Progenitor cell of endocrine pancreas (in vitro differentiated cells): Measurements from ENCODE around the gene UBASH3B. TPM values are rescaled to one million over a fixed set of nuclear protein-coding genes. Genes with fewer than 3 reads are reported as not detected.

Experiments
- DNase-seq: peaks from one replicate; pipeline ENCODE4 v3.0.0; 2021; ENCODE audit warnings: low spot score; ENCODE audit not compliant: unreplicated experiment
- H3K27ac Mint-ChIP-seq: 2 replicates; pipeline ENCODE4 v1.8.0; 2021; ENCODE audit warnings: mild to moderate bottlenecking, moderate library complexity, mixed read lengths
- H3K27me3 Mint-ChIP-seq: 2 replicates; pipeline ENCODE4 v1.8.0; 2021; ENCODE audit warnings: mixed read lengths
- H3K36me3 Mint-ChIP-seq: 2 replicates; pipeline ENCODE4 v1.8.0; 2022; ENCODE audit warnings: mixed read lengths; ENCODE audit not compliant: insufficient read depth
- H3K4me1 Mint-ChIP-seq: 2 replicates; pipeline ENCODE4 v1.8.0; 2021; ENCODE audit warnings: low read depth, mixed read lengths
- H3K4me3 Mint-ChIP-seq: 2 replicates; pipeline ENCODE4 v1.8.0; 2021; ENCODE audit warnings: low read depth, mild to moderate bottlenecking, moderate library complexity, mixed read lengths
- H3K9me3 Mint-ChIP-seq: 2 replicates; pipeline ENCODE4 v1.8.0; 2021; ENCODE audit warnings: low read depth, mixed read lengths
- total RNA-seq: library from RNA; stranded (reverse); gene quantifications from 2 replicates; pipeline ENCODE4 v1.2.1, GENCODE V29; 2021
- TF ChIP-seq, protein P1 (sequence below): fragments of 200-600 bp; sonication (generic); IDR thresholded peaks from one replicate; pipeline ENCODE4 v1.5.0; 2021; ENCODE audit warnings: antibody characterized with exemption, mild to moderate bottlenecking; ENCODE audit not compliant: unreplicated experiment

The UBASH3B gene
- total RNA-seq, 1 donor from 2014 or later = 2.4 TPM

DNA sequence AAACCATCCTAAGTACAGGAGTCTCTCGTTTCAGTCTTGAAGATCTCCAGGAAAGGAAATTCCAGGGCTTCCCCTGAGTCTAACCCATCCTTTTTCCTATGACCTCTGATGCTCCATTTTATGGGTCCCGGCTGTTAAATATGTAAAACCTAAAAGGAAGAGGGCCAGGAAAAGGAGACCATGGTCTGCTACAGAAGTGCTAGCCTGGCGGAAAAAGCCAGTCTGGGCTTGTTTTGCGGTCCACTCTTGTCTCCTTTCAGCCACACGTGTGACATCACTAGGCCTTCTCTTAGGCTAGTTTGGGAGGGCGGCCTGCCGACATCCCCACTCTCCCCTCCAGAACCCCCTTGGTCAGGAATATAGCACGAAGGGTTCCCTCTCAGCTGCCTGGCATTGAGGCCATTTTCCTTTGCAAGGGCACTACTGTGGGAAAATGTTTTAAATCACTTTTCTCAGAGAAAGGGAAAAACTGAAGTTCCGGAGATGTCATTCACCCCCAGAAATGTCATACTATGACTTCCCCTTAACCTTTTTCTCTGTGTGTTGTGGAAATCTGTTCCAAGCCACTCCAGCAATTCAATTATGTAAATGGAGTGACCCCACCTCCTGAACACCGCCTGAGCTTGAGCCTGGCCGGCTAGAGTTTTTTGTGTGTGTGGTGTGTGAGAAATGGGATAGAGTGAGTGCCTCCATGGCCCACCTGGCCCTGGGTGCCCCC lies 86.9 kb downstream of the UBASH3B start:
- no peaks in the 10 kb centered on the region for H3K9me3 Mint-ChIP-seq
- no peak overlapping the region for H3K4me3 Mint-ChIP-seq
- H3K36me3 Mint-ChIP-seq = no peaks in the 10 kb centered on the region
- peaks cover 9% of the 10 kb centered on the region for H3K27me3 Mint-ChIP-seq
- TF ChIP-seq, protein P1, sequence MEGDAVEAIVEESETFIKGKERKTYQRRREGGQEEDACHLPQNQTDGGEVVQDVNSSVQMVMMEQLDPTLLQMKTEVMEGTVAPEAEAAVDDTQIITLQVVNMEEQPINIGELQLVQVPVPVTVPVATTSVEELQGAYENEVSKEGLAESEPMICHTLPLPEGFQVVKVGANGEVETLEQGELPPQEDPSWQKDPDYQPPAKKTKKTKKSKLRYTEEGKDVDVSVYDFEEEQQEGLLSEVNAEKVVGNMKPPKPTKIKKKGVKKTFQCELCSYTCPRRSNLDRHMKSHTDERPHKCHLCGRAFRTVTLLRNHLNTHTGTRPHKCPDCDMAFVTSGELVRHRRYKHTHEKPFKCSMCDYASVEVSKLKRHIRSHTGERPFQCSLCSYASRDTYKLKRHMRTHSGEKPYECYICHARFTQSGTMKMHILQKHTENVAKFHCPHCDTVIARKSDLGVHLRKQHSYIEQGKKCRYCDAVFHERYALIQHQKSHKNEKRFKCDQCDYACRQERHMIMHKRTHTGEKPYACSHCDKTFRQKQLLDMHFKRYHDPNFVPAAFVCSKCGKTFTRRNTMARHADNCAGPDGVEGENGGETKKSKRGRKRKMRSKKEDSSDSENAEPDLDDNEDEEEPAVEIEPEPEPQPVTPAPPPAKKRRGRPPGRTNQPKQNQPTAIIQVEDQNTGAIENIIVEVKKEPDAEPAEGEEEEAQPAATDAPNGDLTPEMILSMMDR = no peak
- H3K4me1 Mint-ChIP-seq = peaks cover 20% of the 10 kb centered on the region
- H3K27ac Mint-ChIP-seq = no peak overlapping the region
- no peak for DNase-seq

DNA sequence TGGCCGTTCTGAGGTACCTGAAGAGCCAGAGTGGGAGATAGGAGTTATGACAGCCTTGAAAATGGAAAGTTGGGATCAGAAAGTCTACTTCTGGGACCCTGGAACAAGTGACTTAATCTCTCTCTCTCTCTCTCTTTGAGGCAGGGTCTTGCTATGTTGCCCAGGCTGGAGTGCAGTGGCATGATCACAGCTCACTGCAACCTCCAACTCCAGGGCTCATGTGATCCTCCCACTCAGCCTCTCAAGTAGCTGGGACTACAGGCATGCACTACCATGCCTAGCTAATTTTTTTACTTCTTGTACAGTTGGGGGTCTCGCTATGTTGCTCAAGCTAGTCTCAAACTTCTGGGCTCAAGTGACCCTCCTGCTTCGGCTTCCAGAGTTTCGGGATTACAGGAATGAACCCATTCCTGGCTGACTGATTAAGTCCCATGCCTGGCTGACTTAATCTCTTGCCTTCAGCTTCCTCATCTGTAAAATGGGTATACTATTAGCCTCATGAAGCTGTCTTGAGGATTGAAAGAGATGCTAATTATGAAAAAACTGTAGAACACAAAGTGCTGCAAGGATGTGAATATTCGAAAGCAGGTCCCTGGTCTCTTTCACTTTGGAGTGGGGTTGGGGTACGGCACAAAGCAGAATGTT lies 87.7 kb downstream of the UBASH3B start:
- Mint-ChIP-seq H3K27ac (no peak overlapping the region), H3K4me3 (no peak overlapping the region), H3K9me3 (no peaks in the 10 kb centered on the region), H3K4me1 (peaks cover 21% of the 10 kb centered on the region), H3K27me3 (peaks cover 9% of the 10 kb centered on the region), H3K36me3 (no peaks in the 10 kb centered on the region)
- TF ChIP-seq, protein P1 = no peak
- no peak for DNase-seq

DNA sequence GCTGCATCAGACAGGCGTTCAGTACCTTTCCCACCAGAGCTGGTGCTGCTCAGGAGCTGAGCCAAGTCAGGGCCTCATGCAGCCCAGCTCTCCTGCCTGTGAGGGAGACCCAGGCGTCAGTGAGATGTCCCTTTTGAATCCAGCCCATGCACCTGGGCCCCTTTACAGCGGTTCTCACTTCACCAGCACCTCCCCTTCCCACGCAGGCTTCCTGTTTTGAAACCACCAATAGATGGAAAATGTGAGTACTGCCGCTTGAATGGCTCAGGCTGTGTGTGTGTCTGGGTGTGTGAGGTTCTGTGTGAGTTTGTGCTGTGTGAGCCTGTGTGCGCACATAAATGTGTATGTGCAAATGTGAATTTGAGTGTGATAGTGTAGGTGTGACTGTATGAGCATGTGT lies 88.4 kb downstream of the UBASH3B start:
- Mint-ChIP-seq H3K36me3 (no peaks in the 10 kb centered on the region), H3K27me3 (peaks cover 12% of the 10 kb centered on the region), H3K4me3 (no peak overlapping the region), H3K9me3 (no peaks in the 10 kb centered on the region), H3K4me1 (peaks cover 21% of the 10 kb centered on the region), H3K27ac (no peak overlapping the region)
- TF ChIP-seq, protein P1 = no peak
- DNase-seq = no peak

DNA sequence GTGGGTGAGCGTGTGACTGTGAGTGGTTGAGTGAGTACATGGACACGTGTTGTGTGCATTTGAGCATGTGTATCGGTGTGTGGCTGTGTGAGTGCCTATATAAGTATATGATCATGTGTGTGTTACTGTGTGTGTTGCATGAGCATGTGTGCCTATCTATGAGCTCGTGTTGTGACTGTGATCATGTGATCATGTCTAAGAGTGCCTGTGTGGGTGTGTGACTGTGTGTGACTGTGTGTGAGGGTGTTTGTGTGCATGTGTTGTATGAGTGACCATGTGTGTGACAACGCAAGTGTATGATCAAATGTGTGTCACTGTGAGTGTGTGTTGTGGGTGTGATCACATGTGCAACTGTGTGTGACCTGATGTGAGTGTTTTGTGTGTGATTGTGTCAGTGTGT lies 88.8 kb downstream of the UBASH3B start:
- no peak for DNase-seq
- Mint-ChIP-seq H3K27ac (no peak overlapping the region), H3K9me3 (no peaks in the 10 kb centered on the region), H3K4me1 (peaks cover 21% of the 10 kb centered on the region), H3K36me3 (no peaks in the 10 kb centered on the region), H3K4me3 (no peak overlapping the region), H3K27me3 (peaks cover 12% of the 10 kb centered on the region)
- TF ChIP-seq, protein P1 = no peak

DNA sequence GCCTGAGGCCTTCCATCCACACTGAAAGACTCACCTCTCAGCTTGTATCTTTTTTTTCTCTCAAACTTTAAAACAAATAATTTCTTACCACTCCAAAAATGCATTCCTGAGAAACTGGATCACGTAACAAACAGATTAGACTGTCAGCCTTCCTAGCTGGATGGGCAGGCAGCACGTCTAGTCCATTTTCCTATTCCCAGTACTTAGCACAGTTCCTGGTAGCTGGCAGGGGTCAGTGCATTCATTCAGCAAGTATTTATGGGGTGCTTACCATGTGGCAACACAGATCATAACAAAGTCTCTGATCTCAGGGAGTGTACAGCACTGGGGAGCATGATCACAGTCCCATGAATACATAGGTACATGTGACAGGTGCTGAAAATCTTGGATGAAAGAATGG lies 89.6 kb downstream of the UBASH3B start:
- no peak for DNase-seq
- H3K4me1 Mint-ChIP-seq = peaks cover 21% of the 10 kb centered on the region
- H3K36me3 Mint-ChIP-seq = no peaks in the 10 kb centered on the region
- H3K27ac Mint-ChIP-seq = no peak overlapping the region
- H3K4me3 Mint-ChIP-seq = no peak overlapping the region
- TF ChIP-seq, protein P1 = no peak
- H3K27me3 Mint-ChIP-seq = peaks cover 12% of the 10 kb centered on the region
- no peaks in the 10 kb centered on the region for H3K9me3 Mint-ChIP-seq
